Suprapubic skin (tissue), 4 donors: ENCODE results near the gene ANKRD26. TPM values are rescaled to one million over a fixed set of nuclear protein-coding genes. Genes with fewer than 3 reads are reported as not detected.
A peak's percentile ranks its signal among the peaks of the same experiment; 100 is the strongest.

ENCODE experiments used
- DNase-seq, 2 donors: peaks; one replicate each; pipeline ENCODE4 v3.0.0-alpha.2; 2019; ENCODE audit warnings: low spot score in 2 of 2
- H3K27ac ChIP-seq: fragments of 200-600 bp; sonication (generic); one replicate; pipeline ENCODE4 v1.5.1; 2019
- H3K27me3 ChIP-seq: fragments of 200-600 bp; sonication (generic); one replicate; pipeline ENCODE4 v1.5.1; 2019
- H3K36me3 ChIP-seq: fragments of 200-600 bp; sonication (generic); one replicate; pipeline ENCODE4 v1.5.1; 2019
- H3K4me1 ChIP-seq: fragments of 200-600 bp; sonication (generic); one replicate; pipeline ENCODE4 v1.5.1; 2019
- H3K4me3 ChIP-seq: fragments of 200-600 bp; sonication (generic); one replicate; pipeline ENCODE4 v1.5.1; 2019; ENCODE audit warnings: mild to moderate bottlenecking
- H3K9me3 ChIP-seq: fragments of 200-600 bp; sonication (generic); one replicate; pipeline ENCODE4 v1.5.1; 2019
- EP300 ChIP-seq: sonication (generic); formaldehyde crosslinking; IDR thresholded peaks from one replicate; pipeline ENCODE4 v1.6.1; 2017; ENCODE audit warnings: antibody characterized with exemption
- POLR2A ChIP-seq, 2 donors: fragments of 450-650 bp; IDR thresholded peaks; one replicate each; pipeline ENCODE4 v1.6.1; 2017; ENCODE audit warnings: antibody characterized with exemption in 2 of 2, mild to moderate bottlenecking in 2 of 2, moderate library complexity in 2 of 2
- POLR2AphosphoS5 ChIP-seq, 3 donors: sonication (generic); formaldehyde crosslinking; IDR thresholded peaks; one replicate each; pipeline ENCODE4 v1.6.1; 2017; ENCODE audit warnings: antibody characterized with exemption in 3 of 3
- WGBS: methylation state at CpG from one replicate; pipeline ENCODE4 v1.1.5; 2018; 5-methylcytosine and 5-hydroxymethylcytosine counted together
- total RNA-seq, 4 donors: library from RNA; depleted of rRNA; stranded (reverse); fragments of >200 nt; gene quantifications; one replicate each; pipeline ENCODE4 v1.1.0, GENCODE V29; 2016
- TF ChIP-seq, protein P1 (sequence below), 2 donors: fragments of 200-600 bp in 1 of 2; fragments of 450-650 bp in 1 of 2; sonication (generic) in 1 of 2; IDR thresholded peaks; one replicate each; pipeline ENCODE4 v1.5.1; 2016 to 2019; ENCODE audit warnings: antibody characterized with exemption in 2 of 2, mild to moderate bottlenecking in 1 of 2, moderate library complexity in 1 of 2

The ANKRD26 gene
- 10 to 100 TPM in 2 of 4 donors, 1 to 10 TPM in 2; 2.8 to 17.1 (median 7.9) TPM for total RNA-seq

DNA sequence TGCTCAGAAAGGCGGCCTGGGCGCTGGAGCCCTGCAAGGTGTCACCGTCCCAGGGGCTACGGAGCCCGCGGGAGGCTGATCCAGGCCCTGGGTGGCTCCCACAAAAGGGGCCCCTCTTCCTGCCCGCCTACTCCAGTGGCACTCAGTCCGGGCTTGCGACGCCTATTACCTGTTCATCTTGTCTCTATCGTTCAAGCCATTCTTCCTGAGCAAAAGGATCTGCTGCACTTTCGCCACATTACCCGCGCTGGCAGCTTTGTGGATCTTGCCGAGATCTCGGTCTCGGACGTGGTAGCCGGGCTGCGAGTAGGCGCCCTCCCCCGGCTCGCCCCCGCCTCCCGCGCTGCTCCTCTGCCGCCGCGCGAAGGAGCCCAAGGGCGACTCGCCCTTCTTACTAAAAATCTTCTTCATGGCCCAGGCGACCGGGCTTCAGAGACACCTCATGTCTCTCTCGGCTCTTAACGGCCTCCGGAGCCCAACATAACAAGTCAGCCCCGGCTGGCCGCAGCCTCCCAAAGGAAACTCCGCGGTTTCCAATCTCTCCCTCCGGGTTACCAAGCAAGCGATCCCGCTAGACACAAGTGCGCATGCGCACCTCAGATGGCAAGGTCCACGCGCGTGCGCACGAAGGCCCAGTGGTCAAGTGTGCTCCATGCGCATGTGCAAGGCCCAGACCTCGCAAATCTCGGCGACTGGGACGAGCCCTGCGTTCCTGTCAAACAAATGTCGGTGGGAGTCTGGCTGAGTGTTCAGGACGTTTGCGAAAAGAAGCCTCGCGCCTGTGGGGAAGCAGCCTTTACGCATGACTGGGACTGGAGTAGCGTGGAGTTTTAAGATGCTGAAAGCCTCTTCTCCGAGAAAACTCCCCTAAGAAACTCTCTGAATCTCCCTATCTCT, at the start of gene ANKRD26:
ANKRD26 (minus strand) TSS at position 579 of the 897 bp plus-strand sequence; CDS start at position 411, 168 bp downstream.
- Histone ChIP-seq H3K9me3 (no peaks in the 10 kb centered on the region), H3K4me1 (peaks cover 8% of the 10 kb centered on the region), H3K36me3 (no peaks in the 10 kb centered on the region), H3K27ac (peak within 1 kb of the TSS; percentile 91), H3K27me3 (no peaks in the 10 kb centered on the region), H3K4me3 (peak within 1 kb of the TSS; percentile 75)
- 0% methylated on average over 38 of the region's 65 CpGs for WGBS
- DNase-seq = peak; percentile 97 to 99
- peak in 2 of 3 donors; percentile 3 to 19 for TF ChIP-seq POLR2AphosphoS5 (IDR thresholded peaks at IDR 0.05)
- no peak for TF ChIP-seq EP300
- peak in 1 of 2 donors; percentile 73 for TF ChIP-seq POLR2A (IDR thresholded peaks at IDR 0.05)
- TF ChIP-seq, protein P1, sequence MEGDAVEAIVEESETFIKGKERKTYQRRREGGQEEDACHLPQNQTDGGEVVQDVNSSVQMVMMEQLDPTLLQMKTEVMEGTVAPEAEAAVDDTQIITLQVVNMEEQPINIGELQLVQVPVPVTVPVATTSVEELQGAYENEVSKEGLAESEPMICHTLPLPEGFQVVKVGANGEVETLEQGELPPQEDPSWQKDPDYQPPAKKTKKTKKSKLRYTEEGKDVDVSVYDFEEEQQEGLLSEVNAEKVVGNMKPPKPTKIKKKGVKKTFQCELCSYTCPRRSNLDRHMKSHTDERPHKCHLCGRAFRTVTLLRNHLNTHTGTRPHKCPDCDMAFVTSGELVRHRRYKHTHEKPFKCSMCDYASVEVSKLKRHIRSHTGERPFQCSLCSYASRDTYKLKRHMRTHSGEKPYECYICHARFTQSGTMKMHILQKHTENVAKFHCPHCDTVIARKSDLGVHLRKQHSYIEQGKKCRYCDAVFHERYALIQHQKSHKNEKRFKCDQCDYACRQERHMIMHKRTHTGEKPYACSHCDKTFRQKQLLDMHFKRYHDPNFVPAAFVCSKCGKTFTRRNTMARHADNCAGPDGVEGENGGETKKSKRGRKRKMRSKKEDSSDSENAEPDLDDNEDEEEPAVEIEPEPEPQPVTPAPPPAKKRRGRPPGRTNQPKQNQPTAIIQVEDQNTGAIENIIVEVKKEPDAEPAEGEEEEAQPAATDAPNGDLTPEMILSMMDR (IDR thresholded peaks at IDR 0.05) = no peak

DNA sequence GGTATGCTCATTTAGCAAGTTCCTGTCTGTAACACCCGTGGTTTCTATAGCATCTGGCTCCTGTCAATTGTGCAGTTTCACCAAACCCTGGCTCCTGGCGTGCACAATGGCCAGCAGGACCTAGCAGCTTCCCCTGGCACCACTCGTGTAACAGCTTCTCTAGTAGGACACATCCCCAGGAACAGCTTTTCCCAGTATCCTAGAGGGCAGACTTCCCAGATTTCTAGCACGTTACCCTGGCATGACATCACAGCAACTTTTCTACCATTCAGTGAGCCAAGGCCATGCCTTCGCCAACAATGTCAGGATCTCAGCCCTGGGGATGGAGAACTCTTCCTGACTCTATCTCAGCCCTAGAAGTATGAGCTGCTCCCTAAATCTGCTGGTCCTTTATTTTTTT, 47.4 kb upstream of the ANKRD26 start:
- Histone ChIP-seq H3K4me1 (peaks cover 11% of the 10 kb centered on the region), H3K4me3 (no peak overlapping the region), H3K27ac (no peak overlapping the region), H3K27me3 (no peaks in the 10 kb centered on the region), H3K9me3 (no peaks in the 10 kb centered on the region), H3K36me3 (peaks cover 55% of the 10 kb centered on the region)
- no peak for TF ChIP-seq POLR2AphosphoS5 (IDR thresholded peaks at IDR 0.05)
- no peak for DNase-seq
- WGBS = 74% methylated on average over 5 of the region's 5 CpGs

DNA sequence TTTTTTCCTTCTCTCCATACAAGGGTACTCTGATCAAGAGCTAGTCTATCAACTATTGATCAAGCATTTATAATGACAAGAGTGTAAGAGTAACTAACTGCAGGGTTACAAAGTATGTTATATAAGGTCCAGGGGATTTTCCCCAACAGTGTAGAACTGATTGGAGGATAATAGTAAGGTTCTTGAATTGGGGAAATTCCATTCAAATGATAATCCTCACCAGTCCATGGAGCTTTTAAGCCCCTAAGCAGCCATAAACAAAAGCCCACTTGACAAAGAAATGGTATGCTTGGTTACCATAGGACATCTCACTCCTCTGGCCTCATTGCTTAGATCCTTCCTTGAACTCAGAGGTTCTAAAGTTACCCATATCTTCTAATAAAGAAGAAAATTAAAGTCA, 45.6 kb upstream of the ANKRD26 start:
- Histone ChIP-seq H3K27ac (no peak overlapping the region), H3K9me3 (no peaks in the 10 kb centered on the region), H3K36me3 (peaks cover 68% of the 10 kb centered on the region), H3K27me3 (no peaks in the 10 kb centered on the region), H3K4me1 (no peaks in the 10 kb centered on the region), H3K4me3 (no peak overlapping the region)
- TF ChIP-seq EP300 (no peak), POLR2A (IDR thresholded peaks at IDR 0.05) (no peak), POLR2AphosphoS5 (IDR thresholded peaks at IDR 0.05) (no peak)
- TF ChIP-seq, protein P1 (IDR thresholded peaks at IDR 0.05) = no peak
- DNase-seq = no peak

DNA sequence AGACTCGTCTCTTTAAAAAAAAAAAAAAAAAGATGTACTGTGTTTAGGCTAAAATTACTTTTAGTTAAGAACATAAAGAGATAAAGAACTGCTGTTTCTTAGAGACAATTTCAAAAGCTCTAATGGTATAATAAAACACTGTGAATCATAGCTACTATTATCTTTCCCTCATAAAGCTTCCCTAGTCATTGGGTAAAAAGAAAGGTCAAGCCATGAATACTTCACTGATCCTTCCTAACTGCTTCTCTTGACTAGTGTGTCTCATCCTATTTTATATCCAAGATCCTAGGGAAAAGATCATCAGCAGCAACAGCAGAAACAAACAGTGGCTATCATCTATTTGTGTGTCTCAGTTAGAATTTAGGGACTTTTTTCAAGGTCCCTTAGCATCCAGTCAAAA, 43.4 kb upstream of the ANKRD26 start:
- H3K4me1 ChIP-seq = no peaks in the 10 kb centered on the region
- 75% methylated on average over 1 of the region's 1 CpG for WGBS
- peaks cover 76% of the 10 kb centered on the region for H3K36me3 ChIP-seq
- no peak overlapping the region for H3K4me3 ChIP-seq
- H3K9me3 ChIP-seq = no peaks in the 10 kb centered on the region
- no peak for DNase-seq
- no peak for TF ChIP-seq POLR2A (IDR thresholded peaks at IDR 0.05)
- TF ChIP-seq, protein P1 (IDR thresholded peaks at IDR 0.05) = no peak
- TF ChIP-seq EP300 = no peak
- no peak for TF ChIP-seq POLR2AphosphoS5 (IDR thresholded peaks at IDR 0.05)
- H3K27ac ChIP-seq = no peak overlapping the region
- no peaks in the 10 kb centered on the region for H3K27me3 ChIP-seq

DNA sequence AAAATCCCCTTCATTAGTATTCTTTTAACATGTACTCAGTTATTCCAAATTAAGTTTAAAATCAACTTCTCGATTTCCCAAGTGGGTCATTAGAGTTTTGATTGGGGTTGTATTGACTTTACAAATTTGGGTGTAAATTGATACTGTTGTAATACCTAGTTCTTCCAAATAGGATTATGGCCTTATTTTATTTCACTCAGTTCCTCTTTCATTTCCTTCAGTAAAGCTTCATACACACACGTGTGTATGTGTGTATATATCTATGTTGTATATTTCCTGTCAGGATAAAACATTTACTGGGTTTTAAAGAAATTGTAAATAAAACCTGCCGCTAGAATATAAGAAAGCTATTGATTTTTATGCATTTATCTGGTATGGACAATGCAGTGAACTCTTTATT, 38.0 kb upstream of the ANKRD26 start:
- no peaks in the 10 kb centered on the region for H3K4me1 ChIP-seq
- no peak overlapping the region for H3K27ac ChIP-seq
- 85% methylated on average over 3 of the region's 3 CpGs for WGBS
- DNase-seq = no peak
- no peak overlapping the region for H3K4me3 ChIP-seq
- peaks cover 59% of the 10 kb centered on the region for H3K36me3 ChIP-seq
- H3K27me3 ChIP-seq = no peaks in the 10 kb centered on the region
- H3K9me3 ChIP-seq = no peaks in the 10 kb centered on the region
- TF ChIP-seq POLR2A (IDR thresholded peaks at IDR 0.05) = no peak
- TF ChIP-seq EP300 = no peak
- TF ChIP-seq, protein P1 (IDR thresholded peaks at IDR 0.05) = no peak
- TF ChIP-seq POLR2AphosphoS5 (IDR thresholded peaks at IDR 0.05) = no peak
